Suprapubic skin (tissue), 3 donors: ENCODE results near the gene GMDS.

Experiments
- POLR2A ChIP-seq, 2 donors: fragments of 450-650 bp; IDR thresholded peaks; one replicate each; pipeline ENCODE4 v1.6.1; 2017; ENCODE audit warnings: antibody characterized with exemption in 2 of 2, mild to moderate bottlenecking in 2 of 2, moderate library complexity in 2 of 2
- TF ChIP-seq, protein P1 (sequence below), 2 donors: fragments of 200-600 bp in 1 of 2; fragments of 450-650 bp in 1 of 2; sonication (generic) in 1 of 2; IDR thresholded peaks; one replicate each; pipeline ENCODE4 v1.5.1; 2016 to 2019; ENCODE audit warnings: antibody characterized with exemption in 2 of 2, mild to moderate bottlenecking in 1 of 2, moderate library complexity in 1 of 2

DNA sequence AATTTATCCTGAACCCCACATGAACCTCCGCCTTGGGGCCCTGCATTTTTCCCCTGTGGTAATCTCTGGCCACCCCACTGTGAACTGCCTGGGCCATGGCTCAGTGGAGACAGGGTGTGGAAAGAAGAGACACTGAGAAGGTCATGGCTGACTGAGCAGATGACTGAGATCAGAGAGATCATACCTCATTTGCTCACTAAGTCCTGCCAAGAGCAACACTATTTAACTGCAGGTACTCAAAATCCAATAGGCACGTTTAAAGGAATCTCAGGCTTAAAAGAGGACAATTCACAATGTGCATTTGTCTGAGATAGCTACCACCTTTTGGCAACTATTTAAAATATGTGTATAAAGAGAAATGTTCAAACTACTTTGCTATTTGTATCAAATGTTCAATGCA is 305.0 kb downstream of the GMDS start:
- no peak for TF ChIP-seq POLR2A (IDR thresholded peaks at IDR 0.05)
- TF ChIP-seq, protein P1, sequence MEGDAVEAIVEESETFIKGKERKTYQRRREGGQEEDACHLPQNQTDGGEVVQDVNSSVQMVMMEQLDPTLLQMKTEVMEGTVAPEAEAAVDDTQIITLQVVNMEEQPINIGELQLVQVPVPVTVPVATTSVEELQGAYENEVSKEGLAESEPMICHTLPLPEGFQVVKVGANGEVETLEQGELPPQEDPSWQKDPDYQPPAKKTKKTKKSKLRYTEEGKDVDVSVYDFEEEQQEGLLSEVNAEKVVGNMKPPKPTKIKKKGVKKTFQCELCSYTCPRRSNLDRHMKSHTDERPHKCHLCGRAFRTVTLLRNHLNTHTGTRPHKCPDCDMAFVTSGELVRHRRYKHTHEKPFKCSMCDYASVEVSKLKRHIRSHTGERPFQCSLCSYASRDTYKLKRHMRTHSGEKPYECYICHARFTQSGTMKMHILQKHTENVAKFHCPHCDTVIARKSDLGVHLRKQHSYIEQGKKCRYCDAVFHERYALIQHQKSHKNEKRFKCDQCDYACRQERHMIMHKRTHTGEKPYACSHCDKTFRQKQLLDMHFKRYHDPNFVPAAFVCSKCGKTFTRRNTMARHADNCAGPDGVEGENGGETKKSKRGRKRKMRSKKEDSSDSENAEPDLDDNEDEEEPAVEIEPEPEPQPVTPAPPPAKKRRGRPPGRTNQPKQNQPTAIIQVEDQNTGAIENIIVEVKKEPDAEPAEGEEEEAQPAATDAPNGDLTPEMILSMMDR (IDR thresholded peaks at IDR 0.05) = no peak
